Endometrium (tissue), 2 donors: Measurements from ENCODE around the gene ADAM29.
"Not testable (repeated sequence)": the region's sequence is repeated elsewhere in the genome, so short reads cannot be mapped to it uniquely, and the experiment has no call there.

Experiments used
- FAIRE-seq: peaks from 2 replicates; lab custom pipeline; 2012; peaks lifted over from hg19 to GRCh38; lab: Jason Lieb, UNC
- donor health status: control.
- donor health status: control.

ADAM29 gene

GRCh38 chr4:174972911-174973310 is 54.8 kb downstream of the ADAM29 start:
- no peak for FAIRE-seq

- no peak for FAIRE-seq
Measured at GRCh38 chr4:174973336-174973735, 55.2 kb downstream of the ADAM29 start.

GRCh38 chr4:174983128-174983750 is 65.1 kb downstream of the ADAM29 start:
- FAIRE-seq = no peak

GRCh38 chr4:174983870-174984269 is 65.7 kb downstream of the ADAM29 start:
- not testable (repeated sequence) for FAIRE-seq

- no peak for FAIRE-seq
Measured at GRCh38 chr4:174989791-174990190, 71.6 kb downstream of the ADAM29 start.

GRCh38 chr4:174993916-174994315 is 75.8 kb downstream of the ADAM29 start:
- no peak for FAIRE-seq

- FAIRE-seq = no peak
Measured at GRCh38 chr4:174996079-174996478, 77.9 kb downstream of the ADAM29 start.

GRCh38 chr4:174999407-174999806 is 81.2 kb downstream of the ADAM29 start:
- FAIRE-seq = no peak

- no peak for FAIRE-seq
Measured at GRCh38 chr4:175017751-175018150, 99.6 kb downstream of the ADAM29 start.

GRCh38 chr4:175019447-175019846 is 101.3 kb downstream of the ADAM29 start:
- FAIRE-seq = not testable (repeated sequence)
